Mesenchymal stem cell (in vitro differentiated cells and primary cell): Measurements from ENCODE around the gene MSH5.

Experiments used
- DNase-seq: peaks from one replicate; pipeline ENCODE4 v3.0.0-alpha.2; 2013
- H2AFZ ChIP-seq: one replicate; pipeline ENCODE4 v1.6.1; 2013; ENCODE audit warnings: low read depth, mild to moderate bottlenecking, control low read depth, inconsistent platforms, low read length, moderate library complexity
- H2AK5ac ChIP-seq: 2 replicates; pipeline ENCODE4 v1.6.1; 2013; ENCODE audit warnings: low read length, moderate library complexity, mild to moderate bottlenecking, inconsistent platforms; ENCODE audit not compliant: severe bottlenecking
- H2BK120ac ChIP-seq: one replicate; pipeline ENCODE4 v1.6.1; 2013; ENCODE audit warnings: low read depth, mild to moderate bottlenecking, inconsistent platforms, low read length, moderate library complexity
- H2BK12ac ChIP-seq, 2 experiments: one replicate each; pipeline ENCODE4 v1.6.1; 2013; ENCODE audit warnings: inconsistent platforms in 2 of 2, low read length in 2 of 2, mild to moderate bottlenecking in 2 of 2, moderate library complexity in 2 of 2, control low read depth in 1 of 2
- H2BK15ac ChIP-seq: one replicate; pipeline ENCODE4 v1.6.1; 2013; ENCODE audit warnings: mild to moderate bottlenecking, low read depth, inconsistent platforms; ENCODE audit not compliant: poor library complexity, severe bottlenecking
- H2BK5ac ChIP-seq: 2 replicates; pipeline ENCODE4 v1.6.1; 2013; ENCODE audit warnings: low read depth, mild to moderate bottlenecking, low read length, control low read depth, inconsistent platforms; ENCODE audit not compliant: poor library complexity, severe bottlenecking
- H3K14ac ChIP-seq, 2 experiments: one replicate each; pipeline ENCODE4 v1.6.1; 2013; ENCODE audit warnings: inconsistent platforms in 2 of 2, low read length in 2 of 2, control low read depth in 1 of 2, mild to moderate bottlenecking in 1 of 2, moderate library complexity in 1 of 2
- H3K18ac ChIP-seq, 2 experiments: one replicate each; pipeline ENCODE4 v1.6.1; 2013; ENCODE audit warnings: inconsistent platforms in 2 of 2, low read length in 2 of 2, control low read depth in 1 of 2, low read depth in 1 of 2, mild to moderate bottlenecking in 1 of 2
- H3K23ac ChIP-seq, 2 experiments: one replicate each; pipeline ENCODE4 v1.6.1; 2013; ENCODE audit warnings: inconsistent platforms in 2 of 2, low read length in 2 of 2, mild to moderate bottlenecking in 2 of 2, moderate library complexity in 2 of 2, control low read depth in 1 of 2
- H3K27ac ChIP-seq: 2 replicates; pipeline ENCODE4 v1.5.1; 2013; ENCODE audit warnings: mild to moderate bottlenecking, moderate library complexity, low read length, control low read depth, inconsistent platforms; ENCODE audit not compliant: poor library complexity, severe bottlenecking
- H3K27me3 ChIP-seq, 2 experiments: 2 replicates each; pipeline versions ENCODE4 v1.6.1 to v1.7.0; 2013; ENCODE audit warnings: low read length in 2 of 2, mild to moderate bottlenecking in 2 of 2, moderate library complexity in 2 of 2, control low read depth in 1 of 2, inconsistent platforms in 1 of 2; ENCODE audit not compliant: control insufficient read depth in 1 of 2, insufficient read depth in 1 of 2
- H3K36me3 ChIP-seq, 2 experiments: 2 replicates each; pipeline versions ENCODE4 v1.6.1 to v1.7.0; 2013; ENCODE audit warnings: low read length in 2 of 2, control low read depth in 1 of 2, inconsistent platforms in 1 of 2, low read depth in 1 of 2, mild to moderate bottlenecking in 1 of 2; ENCODE audit not compliant: insufficient read depth in 2 of 2, control insufficient read depth in 1 of 2
- H3K4ac ChIP-seq, 2 experiments: one replicate each; pipeline ENCODE4 v1.6.1; 2013; ENCODE audit warnings: inconsistent platforms in 2 of 2, low read length in 2 of 2, mild to moderate bottlenecking in 2 of 2, moderate library complexity in 2 of 2, control low read depth in 1 of 2, low read depth in 1 of 2
- H3K4me1 ChIP-seq: 2 replicates; pipeline ENCODE4 v1.6.1; 2013; ENCODE audit warnings: low read depth, low read length, control low read depth; ENCODE audit not compliant: control insufficient read depth, insufficient read depth
- H3K4me2 ChIP-seq: 2 replicates; pipeline ENCODE4 v1.6.1; 2013; ENCODE audit warnings: low read length, mild to moderate bottlenecking, inconsistent platforms; ENCODE audit not compliant: poor library complexity, severe bottlenecking
- H3K4me3 ChIP-seq, 2 experiments: 2 replicates each; pipeline versions ENCODE4 v1.5.1 to v1.7.0; 2013; ENCODE audit warnings: low read length in 2 of 2, mild to moderate bottlenecking in 2 of 2, control low read depth in 1 of 2, low read depth in 1 of 2; ENCODE audit not compliant: insufficient read depth in 1 of 2
- H3K79me1 ChIP-seq: replicated peaks from 2 replicates; pipeline ENCODE4 v1.6.1; 2013; ENCODE audit warnings: mild to moderate bottlenecking, control low read depth, low read length, inconsistent platforms; ENCODE audit not compliant: poor library complexity, severe bottlenecking
- H3K9ac ChIP-seq: 2 replicates; pipeline ENCODE4 v1.7.0; 2013; ENCODE audit warnings: mild to moderate bottlenecking, low read length, moderate library complexity
- H3K9me3 ChIP-seq: 2 replicates; pipeline ENCODE4 v1.7.0; 2013; ENCODE audit warnings: mild to moderate bottlenecking, low read length; ENCODE audit not compliant: control insufficient read depth
- H4K8ac ChIP-seq: one replicate; pipeline ENCODE4 v1.6.1; 2013; ENCODE audit warnings: inconsistent platforms, mild to moderate bottlenecking, low read length, moderate library complexity
- H4K91ac ChIP-seq: one replicate; pipeline ENCODE4 v1.6.1; 2013; ENCODE audit warnings: mild to moderate bottlenecking, low read length, inconsistent platforms
- WGBS: methylation state at CpG from one replicate; pipeline ENCODE4 v1.1.7; 2013; ENCODE audit warnings: mixed read lengths; 5-methylcytosine and 5-hydroxymethylcytosine counted together

MSH5 gene

GRCh38 chr6:31721351-31722020, 18.3 kb upstream of the MSH5 start, which contains the start of gene LY6G6C:
Gene LY6G6C, minus strand, starts transcription at chr6:31721746. Its CDS starts 67 bp downstream, at chr6:31721679.
- Histone ChIP-seq H3K4me2 (no peak within 1 kb of the TSS), H2BK5ac (no peak within 1 kb of the TSS), H3K18ac (no peak within 1 kb of the TSS), H3K27ac (no peak within 1 kb of the TSS), H4K91ac (no peak within 1 kb of the TSS), H3K9ac (no peak within 1 kb of the TSS), H2AK5ac (no peak within 1 kb of the TSS), H4K8ac (no peak within 1 kb of the TSS), H3K4me3 (no peak within 1 kb of the TSS), H2BK120ac (no peak within 1 kb of the TSS), H3K9me3 (no peaks in the 10 kb centered on the region), H3K79me1 (no peaks in the 10 kb centered on the region), H2BK12ac (no peak within 1 kb of the TSS), H3K4ac (no peak within 1 kb of the TSS), H3K4me1 (no peaks in the 10 kb centered on the region), H3K14ac (no peak within 1 kb of the TSS), H3K27me3 (peaks cover 0 to 10% of the 10 kb centered on the region in 2 experiments), H3K23ac (no peak within 1 kb of the TSS), H2AFZ (no peak within 1 kb of the TSS), H2BK15ac (no peak within 1 kb of the TSS), H3K36me3 (peaks cover 10 to 21% of the 10 kb centered on the region in 2 experiments)
- no peak for DNase-seq
- WGBS: 87% methylated on average over 4 of the region's 4 CpGs

GRCh38 chr6:31722173-31722572, 17.6 kb upstream of the MSH5 start:
- WGBS: 92% methylated on average over 3 of the region's 3 CpGs
- Histone ChIP-seq H2BK120ac (no peak overlapping the region), H2AK5ac (no peak overlapping the region), H3K9me3 (no peaks in the 10 kb centered on the region), H3K18ac (no peak overlapping the region), H3K36me3 (peaks cover 17 to 26% of the 10 kb centered on the region in 2 experiments), H3K9ac (no peak overlapping the region), H2BK15ac (no peak overlapping the region), H3K14ac (no peak overlapping the region), H3K23ac (no peak overlapping the region), H4K91ac (no peak overlapping the region), H3K27ac (no peak overlapping the region), H2BK12ac (no peak overlapping the region), H4K8ac (no peak overlapping the region), H3K4me1 (no peaks in the 10 kb centered on the region), H2BK5ac (no peak overlapping the region), H2AFZ (no peak overlapping the region), H3K4me2 (no peak overlapping the region), H3K79me1 (peaks cover under 1% of the 10 kb centered on the region), H3K27me3 (peaks cover 0 to 10% of the 10 kb centered on the region in 2 experiments), H3K4ac (no peak overlapping the region), H3K4me3 (no peak overlapping the region)
- no peak for DNase-seq

- no peak within 1 kb of the TSS for H2AK5ac ChIP-seq
- peaks cover 0 to 10% of the 10 kb centered on the region in 2 experiments for H3K27me3 ChIP-seq
- H3K36me3 ChIP-seq: peaks cover 26 to 37% of the 10 kb centered on the region in 2 experiments
- no peaks in the 10 kb centered on the region for H3K9me3 ChIP-seq
- no peak within 1 kb of the TSS for H3K4me3 ChIP-seq
- peaks cover 2% of the 10 kb centered on the region for H3K4me1 ChIP-seq
- no peak within 1 kb of the TSS for H3K27ac ChIP-seq
- no peak within 1 kb of the TSS for H2AFZ ChIP-seq
- no peak within 1 kb of the TSS for H3K14ac ChIP-seq
- no peak within 1 kb of the TSS for H3K23ac ChIP-seq
- H3K79me1 ChIP-seq: peaks cover 13% of the 10 kb centered on the region
- no peak within 1 kb of the TSS for H2BK5ac ChIP-seq
- H3K9ac ChIP-seq: no peak within 1 kb of the TSS
- H2BK120ac ChIP-seq: no peak within 1 kb of the TSS
- H3K4ac ChIP-seq: no peak within 1 kb of the TSS
- H3K4me2 ChIP-seq: no peak within 1 kb of the TSS
- no peak within 1 kb of the TSS for H4K91ac ChIP-seq
- no peak within 1 kb of the TSS for H3K18ac ChIP-seq
- no peak within 1 kb of the TSS for H2BK12ac ChIP-seq
- H2BK15ac ChIP-seq: peak within 1 kb of the TSS; percentile 63
- no peak within 1 kb of the TSS for H4K8ac ChIP-seq
- 90% methylated on average over 40 of the region's 46 CpGs for WGBS
- no peak for DNase-seq
These were observed 16.4 kb upstream of the MSH5 start, which contains the start of gene MPIG6B for GRCh38 chr6:31723245-31723979. Gene MPIG6B, plus strand, starts transcription at chr6:31723373. Its CDS starts 11 bp downstream, at chr6:31723384.

- H3K23ac ChIP-seq: no peak overlapping the region
- no peak overlapping the region for H3K4me2 ChIP-seq
- peak overlapping the region; percentile 63 for H2BK15ac ChIP-seq
- H3K27ac ChIP-seq: no peak overlapping the region
- H3K4me3 ChIP-seq: no peak overlapping the region
- no peak overlapping the region for H2AFZ ChIP-seq
- peaks cover 0 to 10% of the 10 kb centered on the region in 2 experiments for H3K27me3 ChIP-seq
- no peak overlapping the region for H2BK12ac ChIP-seq
- H3K9me3 ChIP-seq: no peaks in the 10 kb centered on the region
- H3K4ac ChIP-seq: no peak overlapping the region
- no peak overlapping the region for H2AK5ac ChIP-seq
- peaks cover 19% of the 10 kb centered on the region for H3K79me1 ChIP-seq
- 96% methylated on average over 25 of the region's 25 CpGs for WGBS
- H2BK120ac ChIP-seq: no peak overlapping the region
- H3K36me3 ChIP-seq: peaks cover 26 to 41% of the 10 kb centered on the region in 2 experiments
- no peak overlapping the region for H2BK5ac ChIP-seq
- H4K8ac ChIP-seq: no peak overlapping the region
- no peak overlapping the region for H3K9ac ChIP-seq
- no peak for DNase-seq
- H3K4me1 ChIP-seq: peaks cover 7% of the 10 kb centered on the region
- H3K14ac ChIP-seq: no peak overlapping the region
- H4K91ac ChIP-seq: no peak overlapping the region
- no peak overlapping the region for H3K18ac ChIP-seq
These were observed 15.7 kb upstream of the MSH5 start for GRCh38 chr6:31723980-31724691.
